ENCODE measurements around the gene PSMD11.

DNA sequence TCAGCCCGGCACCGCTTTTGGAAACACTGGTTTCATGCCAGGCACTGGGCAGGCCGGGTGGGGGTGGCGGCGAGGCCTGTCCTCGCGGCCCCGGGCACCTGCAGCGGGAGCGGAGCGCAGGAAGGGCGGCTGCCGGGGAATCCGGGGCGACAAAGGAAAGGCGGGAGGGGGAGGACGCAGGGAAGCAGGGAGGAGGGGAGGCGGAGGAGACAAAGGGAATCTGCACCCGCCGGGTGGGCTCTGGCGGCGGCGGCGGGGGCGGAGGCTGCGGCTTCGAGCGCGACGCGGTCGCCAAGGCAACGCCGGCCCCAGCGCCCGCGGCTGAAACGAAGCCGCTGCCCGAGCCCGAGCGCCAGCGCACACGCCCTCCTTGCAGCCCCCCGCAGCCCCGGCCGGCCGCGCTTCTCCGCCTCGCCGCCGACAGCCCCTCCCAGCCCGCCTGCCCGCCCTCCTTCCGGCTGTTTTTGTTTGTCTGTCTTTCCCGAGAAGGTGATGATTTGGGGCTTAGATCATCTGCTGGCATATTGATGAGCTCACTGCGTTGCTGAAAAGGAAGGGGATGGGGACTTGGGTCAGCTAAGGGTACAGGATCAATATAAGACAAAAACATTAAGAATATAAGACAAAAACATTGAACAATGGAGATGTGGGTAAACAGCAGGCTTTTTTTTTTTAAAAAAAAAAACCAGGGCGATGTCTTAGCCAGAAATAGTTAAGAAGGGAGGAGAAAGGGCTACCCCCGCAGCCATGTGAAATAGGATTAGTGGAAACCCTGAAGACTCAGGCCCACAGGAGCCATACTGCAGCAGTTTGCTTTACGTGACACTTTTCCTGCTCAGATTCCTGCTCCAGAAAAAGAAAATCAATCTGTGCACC lies 75.2 kb downstream of the PSMD11 start:
- TF ChIP-seq CTCF (IDR thresholded peaks at IDR 0.05) (no peak), POLR2A (IDR thresholded peaks at IDR 0.05) (no peak)
